ENCODE data around the gene ERCC1. TPM values are rescaled to one million over a fixed set of nuclear protein-coding genes. Genes with fewer than 3 reads are reported as not detected.

ERCC1 gene
- total and polyA plus RNA-seq, 2 of the 13 experiments (the other 11 are each of a cell fraction or from before 2014, with no cell fraction given): 40.0 to 66.4 TPM

DNA sequence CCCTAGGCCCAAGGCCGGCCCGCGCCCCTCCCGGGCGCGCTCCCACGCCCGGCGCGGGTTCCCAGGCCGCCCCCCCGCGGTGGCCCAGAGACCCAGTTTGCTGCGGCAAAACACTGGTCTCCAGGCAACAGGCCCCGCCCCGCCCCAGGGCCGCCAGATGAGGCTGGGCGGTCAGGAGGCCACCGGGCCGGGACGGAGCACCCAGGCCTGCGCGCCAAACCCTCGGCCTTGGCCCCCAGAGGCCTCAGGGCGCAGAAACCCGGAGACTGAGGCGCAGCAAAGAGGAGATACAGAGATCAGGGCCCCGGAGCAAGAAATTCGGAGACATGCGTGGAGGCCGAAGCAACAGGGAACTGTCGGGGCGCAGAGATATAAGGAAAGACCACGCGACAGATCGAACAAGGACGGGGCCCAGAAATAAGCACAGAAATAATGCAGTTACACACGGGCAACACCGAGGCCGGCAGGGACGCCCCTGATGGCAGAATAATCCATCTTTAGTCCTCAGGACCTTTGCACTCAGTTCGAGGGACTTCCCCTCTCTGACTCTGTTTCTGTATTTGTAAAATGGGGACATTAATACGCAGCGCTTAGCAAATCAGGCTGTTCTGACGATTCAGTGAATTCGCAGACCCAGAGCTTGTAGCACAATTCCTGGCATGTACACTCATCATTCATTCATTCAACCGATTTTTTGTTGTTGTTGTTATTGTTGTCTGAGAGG lies 20.8 kb upstream of the ERCC1 start (continued):
- TF ChIP-seq NFKB2 (CRISPR knock-in tag; IDR thresholded peaks at IDR 0.05; ENCODE audit: borderline replicate concordance): peak; percentile 43; the same call in 1 of the 2 replicates
- TF ChIP-seq, protein P1, sequence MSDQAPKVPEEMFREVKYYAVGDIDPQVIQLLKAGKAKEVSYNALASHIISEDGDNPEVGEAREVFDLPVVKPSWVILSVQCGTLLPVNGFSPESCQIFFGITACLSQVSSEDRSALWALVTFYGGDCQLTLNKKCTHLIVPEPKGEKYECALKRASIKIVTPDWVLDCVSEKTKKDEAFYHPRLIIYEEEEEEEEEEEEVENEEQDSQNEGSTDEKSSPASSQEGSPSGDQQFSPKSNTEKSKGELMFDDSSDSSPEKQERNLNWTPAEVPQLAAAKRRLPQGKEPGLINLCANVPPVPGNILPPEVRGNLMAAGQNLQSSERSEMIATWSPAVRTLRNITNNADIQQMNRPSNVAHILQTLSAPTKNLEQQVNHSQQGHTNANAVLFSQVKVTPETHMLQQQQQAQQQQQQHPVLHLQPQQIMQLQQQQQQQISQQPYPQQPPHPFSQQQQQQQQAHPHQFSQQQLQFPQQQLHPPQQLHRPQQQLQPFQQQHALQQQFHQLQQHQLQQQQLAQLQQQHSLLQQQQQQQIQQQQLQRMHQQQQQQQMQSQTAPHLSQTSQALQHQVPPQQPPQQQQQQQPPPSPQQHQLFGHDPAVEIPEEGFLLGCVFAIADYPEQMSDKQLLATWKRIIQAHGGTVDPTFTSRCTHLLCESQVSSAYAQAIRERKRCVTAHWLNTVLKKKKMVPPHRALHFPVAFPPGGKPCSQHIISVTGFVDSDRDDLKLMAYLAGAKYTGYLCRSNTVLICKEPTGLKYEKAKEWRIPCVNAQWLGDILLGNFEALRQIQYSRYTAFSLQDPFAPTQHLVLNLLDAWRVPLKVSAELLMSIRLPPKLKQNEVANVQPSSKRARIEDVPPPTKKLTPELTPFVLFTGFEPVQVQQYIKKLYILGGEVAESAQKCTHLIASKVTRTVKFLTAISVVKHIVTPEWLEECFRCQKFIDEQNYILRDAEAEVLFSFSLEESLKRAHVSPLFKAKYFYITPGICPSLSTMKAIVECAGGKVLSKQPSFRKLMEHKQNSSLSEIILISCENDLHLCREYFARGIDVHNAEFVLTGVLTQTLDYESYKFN (CRISPR knock-in tag; conservative IDR thresholded peaks at IDR 0.05): peak; percentile 73
- TF ChIP-seq ZNF530 (CRISPR knock-in tag; IDR thresholded peaks at IDR 0.05; ENCODE audit: low read depth): no peak
- TF ChIP-seq ZNF20 (CRISPR knock-in tag; IDR thresholded peaks at IDR 0.05): no peak
- TF ChIP-seq RFXAP (CRISPR knock-in tag; IDR thresholded peaks at IDR 0.05; ENCODE audit: borderline replicate concordance): no peak; the same call in 1 of the 2 replicates
- TF ChIP-seq PAF1 (CRISPR knock-in tag; IDR thresholded peaks at IDR 0.05): no peak
- no peak for TF ChIP-seq ZFP36L1 (CRISPR knock-in tag; IDR thresholded peaks at IDR 0.05)
- TF ChIP-seq ASH2L (IDR thresholded peaks at IDR 0.05; ENCODE audit: insufficient read length, low read depth, low read length): peak; percentile 56
- no peak for TF ChIP-seq POLR2AphosphoS5 (IDR thresholded peaks at IDR 0.05; ENCODE audit: low read depth, low read length)
- TF ChIP-seq, protein P2, sequence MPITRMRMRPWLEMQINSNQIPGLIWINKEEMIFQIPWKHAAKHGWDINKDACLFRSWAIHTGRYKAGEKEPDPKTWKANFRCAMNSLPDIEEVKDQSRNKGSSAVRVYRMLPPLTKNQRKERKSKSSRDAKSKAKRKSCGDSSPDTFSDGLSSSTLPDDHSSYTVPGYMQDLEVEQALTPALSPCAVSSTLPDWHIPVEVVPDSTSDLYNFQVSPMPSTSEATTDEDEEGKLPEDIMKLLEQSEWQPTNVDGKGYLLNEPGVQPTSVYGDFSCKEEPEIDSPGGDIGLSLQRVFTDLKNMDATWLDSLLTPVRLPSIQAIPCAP (CRISPR knock-in tag; IDR thresholded peaks at IDR 0.05; ENCODE audit: low read depth): no peak
- TF ChIP-seq ZNF549 (CRISPR knock-in tag; IDR thresholded peaks at IDR 0.05): no peak
- TF ChIP-seq HMGA1 (CRISPR knock-in tag; conservative IDR thresholded peaks at IDR 0.05): no peak
- TF ChIP-seq ZNF768 (CRISPR knock-in tag; IDR thresholded peaks at IDR 0.05): peak; percentile 48; the same call in 1 of the 2 replicates
- no peak for TF ChIP-seq EHMT2 (IDR thresholded peaks at IDR 0.05; ENCODE audit: borderline replicate concordance, low read depth, low read length)
- no peak for TF ChIP-seq ZNF556 (CRISPR knock-in tag; IDR thresholded peaks at IDR 0.05; ENCODE audit: borderline replicate concordance)
- TF ChIP-seq JUN (CRISPR knock-in tag; IDR thresholded peaks at IDR 0.05): peak; percentile 34; the same call in 1 of the 2 replicates
- TF ChIP-seq JUNB (CRISPR knock-in tag; IDR thresholded peaks at IDR 0.05; ENCODE audit: borderline replicate concordance): no peak
- no peak for TF ChIP-seq RBM39 (IDR thresholded peaks at IDR 0.05; ENCODE audit: low read depth, low read length, poor library complexity, severe bottlenecking)
- no peak for TF ChIP-seq GLI4 (CRISPR knock-in tag; IDR thresholded peaks at IDR 0.05; ENCODE audit: borderline replicate concordance)
- no peak for TF ChIP-seq ZNF616 (CRISPR knock-in tag; IDR thresholded peaks at IDR 0.05; ENCODE audit: low read depth)
- TF ChIP-seq YEATS2 (CRISPR knock-in tag; IDR thresholded peaks at IDR 0.05; ENCODE audit: borderline replicate concordance): no peak
- TF ChIP-seq ZBTB42 (CRISPR knock-in tag; IDR thresholded peaks at IDR 0.05): no peak
- TF ChIP-seq, protein P3, sequence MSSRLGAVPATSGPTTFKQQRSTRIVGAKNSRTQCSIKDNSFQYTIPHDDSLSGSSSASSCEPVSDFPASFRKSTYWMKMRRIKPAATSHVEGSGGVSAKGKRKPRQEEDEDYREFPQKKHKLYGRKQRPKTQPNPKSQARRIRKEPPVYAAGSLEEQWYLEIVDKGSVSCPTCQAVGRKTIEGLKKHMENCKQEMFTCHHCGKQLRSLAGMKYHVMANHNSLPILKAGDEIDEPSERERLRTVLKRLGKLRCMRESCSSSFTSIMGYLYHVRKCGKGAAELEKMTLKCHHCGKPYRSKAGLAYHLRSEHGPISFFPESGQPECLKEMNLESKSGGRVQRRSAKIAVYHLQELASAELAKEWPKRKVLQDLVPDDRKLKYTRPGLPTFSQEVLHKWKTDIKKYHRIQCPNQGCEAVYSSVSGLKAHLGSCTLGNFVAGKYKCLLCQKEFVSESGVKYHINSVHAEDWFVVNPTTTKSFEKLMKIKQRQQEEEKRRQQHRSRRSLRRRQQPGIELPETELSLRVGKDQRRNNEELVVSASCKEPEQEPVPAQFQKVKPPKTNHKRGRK (CRISPR knock-in tag; IDR thresholded peaks at IDR 0.05): no peak
- TF ChIP-seq NFIB (CRISPR knock-in tag; IDR thresholded peaks at IDR 0.05; ENCODE audit: borderline replicate concordance): no peak
- TF ChIP-seq HOXA7 (CRISPR knock-in tag; IDR thresholded peaks at IDR 0.05): no peak
